Spleen (tissue), 7 donors: ENCODE measurements around the gene TRABD2A.

Experiments used
- POLR2A ChIP-seq, 3 donors: fragments of 450-650 bp; IDR thresholded peaks; one replicate each; pipeline ENCODE4 v1.5.1; 2017; ENCODE audit warnings: antibody characterized with exemption in 3 of 3, mild to moderate bottlenecking in 1 of 3
- TF ChIP-seq, protein P1 (sequence below), 11 experiments: fragments of 200-600 bp in 7 of 11; fragments of 450-650 bp in 4 of 11; sonication (generic) in 4 of 11; IDR thresholded peaks in 8 of 11; conservative IDR thresholded peaks in 3 of 11; 1 replicate in 7 of 11; 2 replicates in 4 of 11; pipeline versions ENCODE4 v1.4.0 to v1.8.0; 2016 to 2021; ENCODE audit warnings: antibody characterized with exemption in 11 of 11, inconsistent platforms in 4 of 11, mild to moderate bottlenecking in 1 of 11
- donor health status: DM: no; HTN: no; CAD: no; lungs with moderate emphysema.
- donor health status: DM: no; HTN: no; CAD: no.
- donor health status: DM: no; HTN: no; CAD: no.

GRCh38 chr2:84832772-84833461, 48.0 kb downstream of the TRABD2A start:
- TF ChIP-seq, protein P1, sequence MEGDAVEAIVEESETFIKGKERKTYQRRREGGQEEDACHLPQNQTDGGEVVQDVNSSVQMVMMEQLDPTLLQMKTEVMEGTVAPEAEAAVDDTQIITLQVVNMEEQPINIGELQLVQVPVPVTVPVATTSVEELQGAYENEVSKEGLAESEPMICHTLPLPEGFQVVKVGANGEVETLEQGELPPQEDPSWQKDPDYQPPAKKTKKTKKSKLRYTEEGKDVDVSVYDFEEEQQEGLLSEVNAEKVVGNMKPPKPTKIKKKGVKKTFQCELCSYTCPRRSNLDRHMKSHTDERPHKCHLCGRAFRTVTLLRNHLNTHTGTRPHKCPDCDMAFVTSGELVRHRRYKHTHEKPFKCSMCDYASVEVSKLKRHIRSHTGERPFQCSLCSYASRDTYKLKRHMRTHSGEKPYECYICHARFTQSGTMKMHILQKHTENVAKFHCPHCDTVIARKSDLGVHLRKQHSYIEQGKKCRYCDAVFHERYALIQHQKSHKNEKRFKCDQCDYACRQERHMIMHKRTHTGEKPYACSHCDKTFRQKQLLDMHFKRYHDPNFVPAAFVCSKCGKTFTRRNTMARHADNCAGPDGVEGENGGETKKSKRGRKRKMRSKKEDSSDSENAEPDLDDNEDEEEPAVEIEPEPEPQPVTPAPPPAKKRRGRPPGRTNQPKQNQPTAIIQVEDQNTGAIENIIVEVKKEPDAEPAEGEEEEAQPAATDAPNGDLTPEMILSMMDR (IDR thresholded peaks at IDR 0.05 in 8 of 11, conservative IDR thresholded peaks at IDR 0.05 in 3 of 11), result no peak
- TF ChIP-seq POLR2A (IDR thresholded peaks at IDR 0.05), result no peak
